Measurements from ENCODE around the gene PTPRD.

The PTPRD gene

DNA sequence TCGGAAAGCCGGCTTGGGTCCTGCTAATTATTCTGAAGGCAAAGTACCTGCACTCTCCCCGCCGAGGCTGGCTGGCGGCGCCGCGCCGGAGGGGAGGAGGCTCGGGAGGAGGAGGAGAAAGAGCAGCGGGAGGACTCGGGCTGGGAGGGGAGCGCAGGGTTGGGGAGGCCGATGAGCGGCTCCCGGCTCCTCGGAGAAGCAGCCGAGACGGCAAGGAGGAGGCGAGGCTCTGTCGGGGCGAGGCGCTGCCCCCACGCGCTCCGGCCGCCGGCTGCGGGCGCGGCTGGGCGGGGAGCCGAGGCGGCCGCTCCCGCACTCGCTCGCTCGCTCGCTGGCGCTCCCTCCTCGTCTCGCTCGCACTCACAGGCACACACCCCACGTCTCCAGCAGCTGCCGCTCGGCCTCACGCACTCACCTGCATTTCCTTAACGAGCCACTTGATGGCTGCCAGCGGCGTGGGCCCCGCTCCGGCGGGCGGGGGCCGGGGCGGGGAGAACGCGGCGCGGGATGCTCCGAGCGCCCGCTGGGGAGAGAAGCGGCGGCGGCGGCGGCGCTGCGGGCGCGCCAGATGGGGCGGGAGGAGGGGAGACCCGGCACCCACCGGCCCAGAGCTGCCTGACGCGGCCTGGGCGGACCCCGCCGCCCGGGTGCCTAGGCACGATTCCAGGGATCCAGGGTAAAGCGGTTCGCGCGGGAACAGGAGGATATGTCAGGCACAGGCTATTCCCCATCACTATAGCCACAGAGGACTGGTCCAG is at the start of gene PTPRD:
Gene PTPRD (minus strand): TSS at position 362 of the 758 bp plus-strand sequence.
- DNase-seq (ENCODE audit: low read depth), result peak; percentile 46

DNA sequence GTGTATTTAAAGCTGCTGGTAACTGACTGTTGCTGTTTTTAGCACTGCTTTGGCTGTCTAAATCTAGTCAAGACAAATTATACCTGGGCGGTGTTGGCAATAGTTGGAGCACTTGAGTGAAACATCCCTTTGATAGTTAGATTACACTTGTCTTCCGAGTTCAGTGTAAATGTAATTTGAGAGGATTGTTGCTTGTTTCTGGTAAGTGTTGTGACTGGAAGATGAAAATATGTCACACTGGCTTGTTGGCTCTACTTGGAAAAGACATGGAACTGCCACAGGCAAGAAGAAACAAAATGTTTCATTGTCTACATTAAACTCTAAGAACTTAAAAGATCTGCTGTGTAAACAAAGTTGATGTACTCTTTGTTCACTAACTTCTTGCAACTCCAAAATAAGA is 49.2 kb upstream of the PTPRD start:
- DNase-seq (ENCODE audit: low read depth), result no peak

DNA sequence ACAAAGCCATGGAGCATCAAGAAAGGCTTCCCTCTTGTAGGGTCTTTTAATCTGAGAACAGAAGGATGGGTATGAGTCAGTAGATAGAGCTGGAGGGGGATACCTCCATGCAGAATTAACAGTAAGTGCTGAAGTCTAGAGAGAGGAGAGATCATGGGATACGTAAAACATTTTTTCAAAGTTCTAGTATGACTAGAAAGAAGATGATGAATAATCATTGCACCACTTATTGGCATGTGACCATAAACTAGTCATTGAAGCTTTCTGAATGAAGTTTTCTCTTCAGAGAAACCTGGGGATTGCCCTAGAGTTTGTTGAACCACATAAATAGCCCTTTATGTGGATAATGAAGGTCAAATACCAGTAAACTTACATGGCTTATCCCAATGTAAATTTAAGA is 48.6 kb upstream of the PTPRD start:
- no peak for DNase-seq (ENCODE audit: low read depth)

DNA sequence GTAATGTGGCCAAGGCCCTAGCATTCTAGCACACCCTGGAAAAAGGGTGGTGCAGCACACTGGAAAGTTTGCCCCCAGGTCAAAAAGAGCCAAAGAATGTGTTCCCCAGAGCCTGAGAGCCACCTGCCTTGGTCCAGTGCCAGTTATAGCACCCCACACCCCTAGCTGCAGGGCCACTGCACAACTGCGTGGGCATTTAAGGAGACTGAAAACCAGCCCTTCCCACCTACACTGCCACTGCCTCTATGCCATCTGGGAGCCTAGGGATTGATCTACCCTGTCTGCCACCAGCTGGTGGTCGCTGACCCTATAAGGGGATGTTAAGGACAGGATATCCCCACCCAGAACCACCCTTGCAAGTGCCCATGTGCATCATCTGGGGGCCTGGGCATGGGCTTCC is 38.2 kb upstream of the PTPRD start:
- DNase-seq (ENCODE audit: low read depth), result no peak

DNA sequence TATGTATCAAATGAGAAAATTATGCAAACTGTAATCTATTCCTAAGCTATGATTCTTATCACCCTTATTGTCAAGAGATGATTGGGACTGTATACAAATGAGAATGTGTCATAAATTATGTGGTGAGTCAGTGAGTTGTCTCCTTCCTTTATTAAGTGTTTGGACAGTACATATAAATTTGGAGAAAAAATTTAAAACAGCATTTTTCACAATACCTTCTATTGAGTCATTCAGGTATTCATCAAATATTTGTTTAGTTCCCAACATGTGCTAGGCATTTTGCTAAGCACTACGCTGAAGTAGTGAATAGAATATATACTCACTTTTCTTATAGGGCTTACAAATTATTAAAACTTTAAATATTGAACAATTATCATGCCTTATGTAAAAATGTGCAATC is 36.3 kb upstream of the PTPRD start:
- peak; percentile 22 for DNase-seq (ENCODE audit: low read depth)

DNA sequence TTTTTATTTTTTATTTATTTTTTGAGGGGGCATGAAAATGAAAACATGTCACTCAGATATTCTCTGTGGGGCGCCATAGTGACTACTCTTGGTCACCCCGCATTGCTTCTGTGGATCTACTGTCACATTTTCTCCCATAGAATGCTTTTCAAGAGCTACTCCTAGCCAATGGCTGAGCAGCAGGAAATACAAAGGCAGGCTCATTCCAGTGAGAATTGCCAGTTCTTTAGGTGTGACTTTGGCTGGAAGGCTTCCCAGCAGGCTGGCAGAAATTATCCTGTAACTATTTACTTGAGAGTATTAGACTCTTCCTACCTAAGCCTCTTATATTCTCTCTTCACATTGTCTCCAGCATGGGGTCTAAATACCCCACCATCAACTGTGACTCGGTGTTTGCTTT is 21.0 kb upstream of the PTPRD start:
- DNase-seq (ENCODE audit: low read depth), result no peak

DNA sequence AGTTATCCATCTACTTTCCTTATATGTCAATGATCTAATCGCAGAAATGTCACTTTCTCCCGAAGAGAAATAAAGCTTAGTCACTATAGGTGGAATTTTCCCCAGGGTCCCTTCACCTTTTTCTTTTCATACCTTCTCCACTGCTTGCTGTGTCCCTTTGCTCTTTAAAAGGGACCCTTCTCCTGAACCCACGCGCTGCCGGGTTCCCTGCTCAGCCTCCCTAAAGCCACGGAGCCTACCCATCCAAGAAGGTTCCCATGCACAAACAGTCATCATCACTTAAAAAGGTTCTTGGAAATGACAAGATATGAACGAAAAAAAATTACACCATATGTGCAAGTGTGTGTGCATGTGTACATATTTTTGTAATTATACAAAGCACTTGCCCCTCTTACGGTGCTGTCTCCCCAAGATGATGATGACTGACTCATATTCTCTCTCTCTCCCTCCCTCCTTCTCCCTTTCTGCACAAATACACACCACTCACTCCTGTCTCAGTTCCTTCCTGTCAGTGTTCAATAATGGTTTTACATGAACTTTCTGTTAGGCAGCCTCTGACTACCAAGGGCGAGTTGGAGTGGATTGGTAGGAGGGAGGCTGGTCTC is 1.5 kb upstream of the PTPRD start:
- DNase-seq (ENCODE audit: low read depth), result no peak

DNA sequence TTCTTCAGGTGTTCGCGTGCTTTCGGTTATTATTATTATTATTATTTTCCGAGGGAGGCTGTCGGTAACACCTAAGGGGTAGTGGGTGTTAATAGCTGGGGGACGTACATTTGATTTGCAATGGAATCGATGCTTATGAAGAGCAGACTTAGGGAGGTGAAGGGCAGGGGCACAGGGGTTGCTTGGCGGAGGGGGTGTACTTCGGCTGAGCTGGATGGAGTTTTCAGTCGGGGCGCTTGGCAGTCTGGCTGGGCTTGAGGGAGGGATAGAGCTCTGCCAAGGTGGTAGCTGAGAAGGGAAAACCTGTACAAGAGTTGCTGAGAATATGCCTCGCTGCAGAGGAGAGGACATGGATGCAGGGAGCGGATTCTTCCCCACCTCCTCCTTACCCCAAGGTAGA is 617 bp upstream of the PTPRD start:
- no peak for DNase-seq (ENCODE audit: low read depth)

DNA sequence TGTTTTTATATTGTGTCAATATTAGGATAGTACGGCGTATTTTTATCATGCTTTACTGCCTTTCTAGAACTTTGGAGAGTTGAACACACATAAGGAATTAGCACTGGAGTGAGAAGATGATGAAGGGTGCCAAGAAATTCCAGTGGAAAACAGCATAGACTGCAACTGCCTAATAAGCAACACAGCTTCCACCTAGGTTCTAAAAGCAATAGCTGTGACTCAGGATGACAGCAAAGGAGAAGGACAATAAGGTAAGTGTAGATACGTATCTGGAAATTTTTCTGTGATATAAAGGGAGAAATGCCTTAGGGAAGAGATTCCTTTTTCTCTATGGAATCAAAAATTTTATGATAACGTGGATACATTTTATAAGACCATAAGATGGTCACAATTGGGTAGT is 7.4 kb downstream of the PTPRD start:
- DNase-seq (ENCODE audit: low read depth), result no peak

DNA sequence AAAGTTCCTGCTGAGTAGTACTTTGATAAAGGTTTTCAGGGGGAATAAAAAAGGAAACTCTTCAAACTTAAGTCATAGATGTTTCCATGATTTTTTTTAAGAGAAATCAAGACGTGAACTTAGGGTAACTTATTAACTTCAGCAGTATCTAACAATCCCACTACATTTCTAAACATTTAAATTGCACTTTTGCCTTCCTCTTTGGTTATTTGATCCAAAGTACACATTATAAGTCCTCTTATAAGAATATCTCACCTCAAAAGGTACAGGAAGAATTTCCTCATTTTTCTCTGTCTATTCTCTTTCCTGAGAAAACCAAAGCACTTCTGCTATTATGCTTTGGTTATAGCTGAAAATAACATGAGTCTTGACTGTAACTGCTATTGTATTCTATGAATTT is 7.9 kb downstream of the PTPRD start:
- DNase-seq (ENCODE audit: low read depth), result no peak

DNA sequence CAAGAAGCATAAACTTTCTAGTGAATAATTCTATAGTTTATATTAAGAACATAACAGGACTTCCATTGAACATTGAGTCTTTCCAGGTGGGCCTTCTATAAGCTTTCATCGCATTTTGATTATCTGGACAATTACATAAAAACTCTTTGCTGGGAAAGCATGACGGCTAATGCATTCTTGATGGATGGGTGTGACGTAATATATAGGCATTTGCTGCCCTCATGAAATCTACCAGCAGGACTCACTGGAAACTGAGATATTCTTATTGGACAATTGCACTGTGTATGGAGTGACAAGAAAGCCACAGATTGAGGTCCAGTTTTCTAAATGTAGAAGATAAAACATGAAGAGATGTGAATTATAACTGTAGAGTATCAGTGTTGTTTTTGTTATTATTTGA is 15.0 kb downstream of the PTPRD start:
- DNase-seq (ENCODE audit: low read depth), result no peak

DNA sequence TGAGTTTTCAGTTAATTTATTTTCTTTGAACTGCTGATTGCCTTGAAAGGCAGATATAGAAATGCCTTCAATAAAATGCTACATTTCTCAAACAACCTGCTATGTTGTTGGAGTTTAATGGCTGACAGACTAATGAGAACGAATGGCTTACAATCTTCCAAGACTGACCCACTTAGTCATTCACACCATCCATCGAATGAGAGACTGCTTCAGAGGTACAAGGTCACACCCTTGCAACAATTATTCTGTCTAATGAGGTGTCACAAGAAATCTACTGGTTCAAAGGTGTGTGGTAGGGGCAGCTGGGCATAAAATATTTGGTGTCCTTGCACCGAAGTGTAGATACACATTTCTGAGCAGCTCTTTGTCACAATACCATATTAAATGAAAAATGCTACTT is 18.3 kb downstream of the PTPRD start:
- no peak for DNase-seq (ENCODE audit: low read depth)

DNA sequence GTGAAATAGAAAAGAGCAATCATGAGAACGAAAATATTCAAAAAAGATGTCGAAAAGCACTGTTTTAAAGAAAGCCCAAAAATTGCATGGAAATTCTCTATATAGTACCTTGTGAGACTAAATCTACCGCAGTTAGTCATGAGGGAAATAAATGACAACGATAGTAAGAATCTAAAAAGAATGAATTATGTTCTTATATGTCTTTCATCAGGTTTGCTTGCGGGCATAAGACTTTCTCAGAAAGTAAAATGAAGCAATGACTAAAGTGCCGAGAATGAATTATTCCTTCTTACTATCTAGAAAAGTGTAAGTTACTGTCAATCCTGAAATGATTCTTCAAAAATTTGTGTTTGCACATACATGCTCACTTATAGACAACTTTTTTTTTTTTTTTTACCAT is 26.4 kb downstream of the PTPRD start:
- DNase-seq (ENCODE audit: low read depth), result no peak

DNA sequence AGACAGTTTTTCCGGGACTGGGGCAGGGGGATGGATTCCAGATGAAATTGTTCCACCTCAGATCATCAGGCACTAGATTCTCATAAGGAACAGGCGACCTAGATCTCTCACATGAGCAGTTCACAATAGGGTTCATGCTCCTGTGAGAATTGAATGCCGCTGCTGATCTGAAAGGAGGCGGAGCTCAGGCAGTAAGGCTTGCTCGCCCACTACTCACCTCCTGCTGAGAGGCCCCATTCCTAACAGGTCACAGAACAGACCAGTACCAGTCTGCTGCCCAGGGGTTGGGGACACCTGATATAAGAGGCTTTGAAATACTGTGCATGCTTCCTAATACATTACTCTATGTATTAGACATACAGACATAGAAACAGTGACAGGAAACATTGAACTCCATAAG is 41.1 kb downstream of the PTPRD start:
- no peak for DNase-seq (ENCODE audit: low read depth)

DNA sequence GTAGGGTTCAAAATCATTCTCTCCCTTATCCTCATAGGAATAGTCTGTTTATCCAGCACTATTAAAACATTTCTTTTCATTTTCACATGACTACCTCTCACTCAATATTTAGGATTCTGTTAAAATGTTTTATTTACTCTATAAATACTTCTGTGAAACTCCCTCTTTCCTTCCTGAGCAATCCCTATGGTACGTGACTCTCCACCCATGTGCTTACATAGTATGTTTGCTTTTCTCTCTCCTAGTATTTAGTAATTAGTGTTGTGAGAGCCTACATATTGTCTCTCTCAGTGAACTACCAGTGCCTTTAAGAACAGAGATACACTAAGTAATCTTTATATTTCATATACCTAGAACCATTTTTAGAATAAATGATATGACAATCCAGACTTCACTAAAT is 46.0 kb downstream of the PTPRD start:
- DNase-seq (ENCODE audit: low read depth), result no peak

DNA sequence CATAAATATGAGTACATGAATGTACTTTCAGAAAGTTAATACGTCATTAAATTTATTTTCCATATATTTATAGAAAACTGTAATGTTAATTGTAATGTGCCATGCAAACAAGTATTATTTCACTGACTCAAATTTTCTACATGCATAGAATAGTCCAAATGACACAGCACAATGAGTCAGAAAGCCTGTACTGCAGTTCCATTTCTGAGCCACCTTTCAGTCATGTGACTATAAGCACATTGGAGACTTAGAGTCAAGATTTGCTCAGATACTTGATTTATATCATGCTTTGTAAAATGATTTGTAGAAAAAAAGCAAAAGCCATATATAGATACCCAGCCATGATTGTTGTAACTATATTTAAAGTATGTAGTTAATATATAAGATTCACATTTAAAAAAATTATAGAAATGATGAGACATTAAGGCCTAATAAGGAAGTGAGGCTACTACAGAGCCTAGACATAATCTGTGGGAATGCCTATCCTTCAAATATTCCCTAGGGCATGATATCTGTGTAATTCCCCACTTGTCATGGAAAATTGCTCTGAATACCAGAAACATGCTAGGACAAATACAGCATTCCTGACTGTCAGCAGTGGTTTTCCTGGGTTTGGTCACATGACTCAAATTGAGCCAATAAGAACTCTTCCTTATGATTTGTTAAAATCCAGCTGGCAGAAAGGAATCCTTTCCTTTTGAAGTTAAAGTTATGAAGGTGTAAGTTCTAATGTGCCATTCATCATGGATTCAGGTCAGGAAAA is 50.0 kb downstream of the PTPRD start:
- peak; percentile 20 for DNase-seq (ENCODE audit: low read depth)

DNA sequence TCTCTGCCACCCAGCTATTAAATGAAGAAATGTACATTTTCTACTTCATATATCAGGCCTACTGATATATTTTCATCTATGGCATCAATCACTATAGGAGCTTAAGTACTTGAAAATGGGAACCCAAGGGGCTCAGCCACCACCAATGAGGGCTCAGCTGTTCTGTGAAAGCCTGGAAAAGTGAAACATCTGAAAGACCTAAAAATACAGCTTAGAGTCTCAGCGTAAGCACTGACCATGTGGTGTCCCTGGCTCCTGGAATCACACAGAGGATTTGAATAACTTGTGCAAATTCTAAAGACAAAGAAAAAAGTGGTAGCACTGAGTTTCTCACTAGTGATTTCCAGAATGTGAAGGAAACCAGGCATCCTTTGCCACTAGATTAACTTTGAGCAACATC is 64.5 kb downstream of the PTPRD start:
- no peak for DNase-seq (ENCODE audit: low read depth)

DNA sequence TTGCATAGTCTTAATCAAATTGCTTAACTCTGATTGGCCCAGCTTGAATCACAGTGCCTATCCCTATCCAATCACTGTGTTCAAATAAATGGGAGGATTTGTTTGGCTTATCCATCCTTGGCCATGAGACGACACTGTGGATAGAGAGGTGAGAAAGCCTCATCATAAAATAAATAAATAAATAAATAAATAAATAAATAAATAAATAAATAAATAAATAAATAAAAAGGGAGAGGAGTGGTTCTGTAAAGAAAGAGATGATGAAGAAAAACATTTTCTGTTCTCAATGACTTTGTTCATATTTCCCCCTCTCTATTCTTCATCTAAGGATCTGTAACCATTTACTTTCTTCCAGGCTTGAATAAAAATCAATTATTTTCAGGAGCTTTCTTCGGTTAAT is 74.7 kb downstream of the PTPRD start:
- no peak for DNase-seq (ENCODE audit: low read depth)

DNA sequence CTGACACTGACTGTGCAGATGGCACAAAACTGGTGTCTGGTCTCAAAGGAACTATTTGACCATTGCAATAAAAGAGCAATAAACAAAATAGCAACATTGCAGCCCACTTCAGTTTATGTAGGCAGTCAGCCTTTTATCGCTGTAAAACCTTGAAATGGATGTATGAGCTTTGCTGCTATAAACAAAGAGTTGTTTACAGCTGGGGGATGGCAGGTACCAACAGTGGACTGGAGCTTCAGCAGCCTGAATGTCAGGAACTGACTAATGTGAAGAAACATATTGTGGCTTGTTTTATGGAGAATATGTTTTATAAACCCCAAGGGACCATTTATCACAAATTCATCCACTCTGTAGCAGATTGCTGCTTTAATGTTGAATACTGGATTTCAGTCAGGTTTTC is 78.0 kb downstream of the PTPRD start:
- no peak for DNase-seq (ENCODE audit: low read depth)

DNA sequence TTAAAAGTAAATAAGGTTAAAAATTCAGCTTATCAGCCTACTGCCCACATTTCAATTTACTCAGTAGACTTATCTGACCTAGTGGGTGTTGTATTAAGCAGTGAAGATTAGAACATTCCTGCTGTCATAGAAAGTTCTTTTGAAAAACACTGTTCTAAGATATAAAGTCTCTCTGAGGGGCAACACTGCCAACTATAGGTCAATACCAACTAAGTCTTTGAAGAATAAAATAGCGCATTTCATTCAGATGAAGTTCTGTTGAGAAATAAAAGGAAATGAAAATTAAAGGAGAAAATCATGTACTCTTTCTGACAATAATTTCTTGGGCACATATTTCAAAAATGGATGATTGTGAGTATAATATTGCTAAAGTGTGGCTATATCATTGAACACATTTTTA is 86.8 kb downstream of the PTPRD start:
- no peak for DNase-seq (ENCODE audit: low read depth)

DNA sequence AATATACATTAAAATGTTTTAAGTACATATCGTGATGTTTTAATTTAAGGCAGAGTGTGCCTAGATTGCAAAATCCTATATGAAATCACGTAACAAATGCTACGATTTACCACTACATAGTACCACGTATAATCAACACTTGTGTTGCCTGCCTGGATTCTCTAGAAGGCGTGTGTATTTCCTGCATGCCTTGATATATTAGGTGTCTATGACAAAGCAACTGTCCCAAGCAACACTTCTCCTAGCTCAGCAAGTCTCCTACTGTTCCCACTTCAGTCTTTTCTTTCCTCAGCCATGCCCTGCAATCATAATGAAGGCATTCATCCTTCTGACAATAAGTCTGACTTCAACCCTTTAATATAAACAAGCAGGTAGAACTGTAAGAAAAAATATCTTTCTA is 89.6 kb downstream of the PTPRD start:
- no peak for DNase-seq (ENCODE audit: low read depth)

DNA sequence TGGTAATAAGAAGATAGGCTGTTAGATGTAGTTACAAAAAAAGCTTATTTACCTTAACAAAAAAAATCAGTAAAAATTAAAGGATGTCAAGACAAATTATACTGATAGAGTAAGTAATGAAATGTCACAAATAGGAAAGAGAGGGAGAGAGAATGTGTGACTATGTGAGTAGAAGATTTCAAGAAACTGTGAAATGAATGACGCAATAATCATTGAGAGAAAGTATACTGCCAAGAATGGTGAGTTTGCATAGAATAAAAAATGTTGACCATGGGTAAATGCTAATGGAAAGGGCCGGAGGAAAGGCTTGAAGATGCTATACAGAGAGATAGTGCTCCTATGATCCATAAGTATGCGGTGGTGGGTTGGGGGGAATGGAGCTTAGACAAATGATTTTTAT is 100.7 kb downstream of the PTPRD start:
- DNase-seq (ENCODE audit: low read depth), result no peak

DNA sequence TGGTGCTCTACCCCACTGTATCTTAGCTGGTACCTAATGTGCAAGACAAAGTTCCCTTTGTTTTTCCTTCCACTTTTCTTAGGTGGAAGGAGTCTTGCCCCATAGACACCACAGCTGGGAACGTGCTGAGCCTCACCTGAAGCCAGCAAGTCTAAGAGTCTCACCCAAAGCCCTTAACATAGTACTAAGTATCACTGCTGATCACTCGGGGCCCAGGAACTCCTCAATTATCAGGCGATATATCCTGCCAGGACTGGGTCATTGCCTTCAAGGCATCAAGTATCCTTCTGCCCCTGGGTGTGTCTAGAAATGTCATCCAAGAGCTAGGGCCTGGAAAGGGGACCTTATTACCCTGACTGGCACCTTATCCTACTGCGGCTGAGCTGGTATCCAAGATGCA is 123.9 kb downstream of the PTPRD start:
- no peak for DNase-seq (ENCODE audit: low read depth)
